Renal pelvis (tissue), 4 donors: ENCODE results near the gene PPM1D. TPM values are rescaled to one million over a fixed set of nuclear protein-coding genes. Genes with fewer than 3 reads are reported as not detected.
"Not testable (repeated sequence)": the region's sequence is repeated elsewhere in the genome, so short reads cannot be mapped to it uniquely, and the experiment has no call there.

Experiments
- DNase-seq: peaks from one replicate; pipeline ENCODE4 v3.0.0-alpha.2; 2013
- polyA plus RNA-seq, 3 donors: library from polyadenylated mRNA; unstranded; fragments of 120-200 nt; gene quantifications; one replicate each; pipeline ENCODE4 v1.2.1, GENCODE V29; 2013; ENCODE audit not compliant: insufficient read length in 3 of 3

Gene PPM1D
- polyA plus RNA-seq, 3 donors: 20.1 to 21.2 (median 20.3) TPM

DNA sequence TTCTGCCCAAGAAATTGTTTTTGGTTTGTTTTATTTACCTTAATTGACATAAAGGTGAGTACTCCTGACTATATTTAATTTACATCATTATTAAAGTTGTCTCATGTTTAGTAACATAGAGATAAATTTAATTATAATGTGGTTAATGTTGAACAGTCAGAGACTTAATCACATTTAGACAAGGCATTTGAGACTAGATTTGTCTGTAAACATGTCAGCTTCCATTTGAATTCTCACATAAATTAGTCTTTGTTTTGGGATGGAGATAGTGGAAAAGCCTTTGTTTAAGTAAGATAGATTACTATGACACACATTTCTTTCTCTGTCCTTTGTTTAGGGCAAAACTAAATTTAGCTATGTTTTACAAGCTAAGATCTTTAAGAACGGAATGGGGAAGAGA lies 59.2 kb downstream of the PPM1D start:
- no peak for DNase-seq

DNA sequence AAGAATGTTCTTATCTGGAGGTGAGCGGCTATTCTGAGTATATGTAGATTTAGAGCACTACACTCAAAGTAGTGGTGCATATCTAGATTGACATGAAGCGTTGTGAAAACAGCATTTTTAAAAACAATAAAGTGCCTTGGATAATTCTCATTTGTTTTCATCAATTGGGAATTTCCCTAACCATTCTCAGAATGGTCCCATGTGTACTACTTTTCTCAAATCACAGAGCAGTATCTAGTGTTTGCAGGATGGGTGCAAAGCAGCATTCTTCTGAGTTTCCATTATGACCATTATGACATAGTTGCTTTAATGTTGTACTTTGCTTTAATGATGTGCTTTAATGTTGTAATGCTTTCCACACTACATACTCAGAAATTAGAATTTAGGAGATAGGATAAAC lies 61.5 kb downstream of the PPM1D start:
- no peak for DNase-seq

DNA sequence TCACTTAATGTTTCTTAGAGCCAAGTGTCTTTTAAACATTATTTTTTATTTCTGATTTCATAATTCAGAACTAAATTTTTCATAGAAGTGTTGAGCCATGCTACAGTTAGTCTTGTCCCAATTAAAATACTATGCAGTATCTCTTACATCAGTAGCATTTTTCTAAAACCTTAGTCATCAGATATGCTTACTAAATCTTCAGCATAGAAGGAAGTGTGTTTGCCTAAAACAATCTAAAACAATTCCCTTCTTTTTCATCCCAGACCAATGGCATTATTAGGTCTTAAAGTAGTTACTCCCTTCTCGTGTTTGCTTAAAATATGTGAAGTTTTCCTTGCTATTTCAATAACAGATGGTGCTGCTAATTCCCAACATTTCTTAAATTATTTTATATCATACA lies 64.0 kb downstream of the PPM1D start:
- DNase-seq: no peak

DNA sequence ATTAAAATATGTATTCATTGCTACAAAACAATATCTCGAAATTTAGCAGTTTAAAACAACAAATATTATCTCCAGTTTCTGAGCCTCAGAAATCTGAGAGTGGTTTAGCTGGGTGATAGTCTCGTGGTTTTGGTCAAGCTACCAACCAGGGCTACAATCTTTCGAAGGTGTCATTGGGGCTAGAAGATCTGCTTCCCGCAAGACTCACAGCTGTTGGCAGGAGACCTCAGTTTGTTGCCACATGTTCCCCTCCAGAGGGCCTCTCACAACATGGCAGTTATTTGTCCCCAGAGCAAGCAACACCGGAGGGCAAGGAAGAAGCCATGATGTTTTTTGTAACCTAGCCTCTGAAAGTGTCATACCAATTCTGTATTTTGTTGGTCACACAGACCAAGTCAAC lies 65.6 kb downstream of the PPM1D start:
- no peak for DNase-seq

DNA sequence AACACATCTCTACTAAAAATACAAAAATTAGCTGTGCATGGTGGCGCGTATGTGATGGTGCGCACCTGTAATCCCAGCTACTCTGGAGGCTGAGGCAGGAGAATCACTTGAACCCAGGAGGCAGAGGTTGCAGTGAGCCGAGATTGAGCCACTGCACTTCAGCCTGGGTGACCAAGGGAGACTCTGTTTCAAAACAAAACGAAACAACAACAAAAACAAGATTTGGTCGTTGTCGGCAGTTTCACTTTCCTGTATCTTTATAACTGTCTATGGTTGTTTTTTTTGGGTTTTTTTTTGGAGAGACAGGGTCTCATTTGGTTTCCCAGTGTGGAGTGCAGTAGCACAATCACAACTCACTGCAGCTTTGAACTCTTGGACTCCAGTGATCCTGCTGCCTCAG lies 68.7 kb downstream of the PPM1D start:
- not testable (repeated sequence) for DNase-seq

DNA sequence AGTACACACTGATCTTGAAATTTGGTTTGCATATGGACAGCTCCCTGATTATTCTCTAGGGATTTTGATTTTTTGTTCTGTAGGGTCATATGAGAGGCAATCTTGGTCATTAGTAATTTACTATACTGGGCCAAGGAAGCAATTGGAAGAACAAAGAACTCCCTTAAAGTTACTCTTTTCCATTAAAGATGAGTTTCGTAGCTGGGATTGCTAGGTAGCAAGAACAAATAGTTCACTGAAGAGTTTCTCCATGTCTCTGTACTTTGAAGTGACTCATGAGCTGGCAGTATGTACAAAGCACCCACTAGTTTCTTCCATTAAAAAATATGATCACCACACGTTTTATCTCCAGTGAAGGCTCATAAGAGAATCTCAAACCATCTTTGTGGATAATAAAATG lies 71.5 kb downstream of the PPM1D start:
- DNase-seq: no peak

DNA sequence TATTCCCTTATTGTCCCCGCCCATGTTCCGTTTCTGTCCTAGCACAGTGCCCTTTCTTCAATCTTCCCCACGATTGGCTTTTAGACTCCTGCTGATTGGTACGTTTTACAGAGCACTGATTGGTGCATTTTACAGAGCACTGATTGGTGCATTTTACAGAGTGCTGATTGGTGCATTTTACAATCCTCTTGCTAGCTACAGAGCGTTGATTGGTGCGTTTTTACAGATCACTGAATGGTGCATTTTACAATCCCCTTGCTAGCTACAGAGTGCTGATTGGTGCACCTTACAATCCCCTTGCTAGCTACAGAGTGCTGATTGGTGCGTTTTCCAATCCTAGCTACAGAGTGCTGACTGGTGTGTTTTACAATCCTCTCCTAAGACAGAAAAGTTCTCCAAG lies 74.6 kb downstream of the PPM1D start:
- DNase-seq: not testable (repeated sequence)

DNA sequence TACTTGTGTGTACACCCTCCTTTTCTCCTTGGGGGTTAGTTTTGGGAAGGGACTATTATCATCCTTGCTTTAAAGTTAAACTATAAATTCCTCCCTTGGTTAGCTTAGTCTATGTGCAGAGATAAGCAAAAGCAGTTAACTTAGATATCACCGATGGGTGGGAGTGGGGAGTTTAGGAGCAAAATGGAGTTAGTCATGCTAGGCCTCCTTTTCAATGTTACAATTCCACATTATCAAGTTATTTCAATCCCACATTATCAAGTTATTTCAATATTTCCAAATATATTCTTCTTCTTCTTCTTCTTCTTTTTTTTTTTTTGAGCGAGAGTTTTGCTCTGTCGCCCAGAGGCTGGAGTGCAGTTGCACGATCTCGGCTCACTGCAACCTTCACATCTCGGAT lies 76.0 kb downstream of the PPM1D start:
- DNase-seq: no peak

DNA sequence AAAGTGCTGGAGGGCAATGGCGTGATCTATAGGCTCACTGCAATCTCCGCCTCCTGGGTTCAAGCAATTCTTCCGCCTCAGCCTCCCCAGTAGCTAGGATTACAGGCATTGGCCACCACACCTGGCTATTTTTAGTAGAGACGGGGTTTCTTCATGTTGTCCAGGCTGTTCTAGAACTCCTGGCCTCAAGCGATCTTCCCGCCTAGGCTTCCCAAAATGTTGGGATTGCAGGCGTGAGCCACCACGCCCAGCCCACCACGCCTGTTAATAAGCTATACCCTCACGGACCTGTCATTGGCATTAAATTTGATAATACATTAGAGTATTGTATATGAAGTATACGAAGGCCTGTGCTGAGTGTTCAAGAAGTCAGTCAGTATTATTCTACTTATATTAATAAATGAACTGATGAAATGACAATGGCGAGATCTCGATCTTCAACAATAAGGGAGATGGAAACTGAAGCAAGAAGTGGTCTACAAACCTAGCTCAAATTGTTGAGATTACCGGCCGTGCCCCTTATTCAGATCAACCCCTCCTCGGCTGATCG lies 76.8 kb downstream of the PPM1D start:
- no peak for DNase-seq

DNA sequence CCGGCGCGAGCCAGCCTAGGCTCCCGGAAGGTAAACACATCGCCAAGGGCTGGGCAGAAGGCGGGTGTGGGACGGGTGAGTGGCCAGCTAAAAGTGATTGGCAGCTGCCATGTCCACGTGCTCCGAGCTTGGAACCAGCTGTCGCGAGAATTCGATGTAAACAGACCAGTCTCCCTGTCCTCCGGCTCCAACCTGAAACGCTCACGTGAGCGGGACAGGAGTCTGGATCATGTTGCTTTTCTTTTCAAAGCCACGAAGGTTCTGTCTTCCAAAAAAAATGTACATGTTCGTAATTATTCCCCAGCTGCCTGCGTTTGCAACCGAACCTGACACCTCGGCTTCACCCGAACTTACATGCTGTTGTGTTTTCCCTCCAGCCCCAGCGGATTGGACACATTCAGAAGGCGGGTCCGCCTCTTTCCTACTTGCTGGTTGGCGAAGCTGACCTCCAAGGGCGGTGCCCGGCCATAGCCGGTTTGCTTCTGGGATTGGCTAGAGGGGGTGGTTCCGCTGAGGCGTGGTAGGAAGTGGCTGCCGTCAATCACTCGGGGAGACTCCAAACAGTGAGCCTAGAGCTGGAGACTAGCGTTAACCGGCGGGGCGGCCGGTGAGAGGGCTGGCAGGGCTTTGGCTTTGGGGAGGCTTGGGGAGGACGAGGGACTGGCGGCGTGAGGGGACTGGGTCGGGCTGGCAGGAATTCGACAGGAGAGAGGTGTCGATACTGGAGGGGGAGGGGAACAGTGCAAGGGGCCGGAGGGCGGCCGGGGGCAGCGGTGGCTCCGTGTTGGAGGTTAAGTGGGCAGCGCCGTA lies 77.5 kb downstream of the PPM1D start, which contains the start of gene BCAS3:
BCAS3 (plus strand) TSS at position 544 of the 810 bp plus-strand sequence.
- DNase-seq: peak; percentile 99

DNA sequence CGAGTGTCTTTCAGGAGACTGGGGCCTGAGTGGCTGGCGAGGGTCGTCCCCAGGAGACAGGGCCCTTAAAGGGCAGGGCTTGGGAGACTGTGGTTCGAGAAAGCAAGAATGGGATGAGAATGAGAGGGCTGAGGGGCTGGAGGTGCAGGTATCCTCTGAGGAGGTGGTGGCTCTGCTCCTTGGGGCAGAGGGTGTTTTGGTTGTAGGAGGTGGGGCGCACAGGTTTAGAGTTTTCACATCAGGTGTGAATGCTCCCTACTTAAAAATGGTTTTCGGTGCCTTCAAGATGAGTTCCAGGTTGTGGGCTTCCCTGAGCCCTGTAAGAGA lies 78.1 kb downstream of the PPM1D start:
- DNase-seq: no peak

DNA sequence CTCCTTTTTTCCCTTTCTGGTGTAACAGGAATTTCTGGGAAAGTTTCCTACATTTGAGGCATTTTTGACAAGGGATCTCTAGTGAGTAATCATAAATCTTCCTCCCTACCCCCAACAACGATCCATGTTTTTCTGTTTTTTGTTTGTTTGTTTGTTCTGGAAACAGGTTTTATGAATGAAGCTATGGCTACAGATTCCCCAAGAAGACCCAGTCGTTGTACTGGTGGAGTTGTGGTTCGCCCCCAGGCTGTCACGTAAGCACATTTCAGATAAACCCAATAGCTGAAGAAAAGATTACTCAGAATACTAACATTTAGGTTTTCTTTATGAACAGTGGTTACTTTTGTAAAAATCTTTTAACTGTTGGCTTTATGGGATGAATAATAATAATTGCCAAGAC lies 79.3 kb downstream of the PPM1D start:
- no peak for DNase-seq

DNA sequence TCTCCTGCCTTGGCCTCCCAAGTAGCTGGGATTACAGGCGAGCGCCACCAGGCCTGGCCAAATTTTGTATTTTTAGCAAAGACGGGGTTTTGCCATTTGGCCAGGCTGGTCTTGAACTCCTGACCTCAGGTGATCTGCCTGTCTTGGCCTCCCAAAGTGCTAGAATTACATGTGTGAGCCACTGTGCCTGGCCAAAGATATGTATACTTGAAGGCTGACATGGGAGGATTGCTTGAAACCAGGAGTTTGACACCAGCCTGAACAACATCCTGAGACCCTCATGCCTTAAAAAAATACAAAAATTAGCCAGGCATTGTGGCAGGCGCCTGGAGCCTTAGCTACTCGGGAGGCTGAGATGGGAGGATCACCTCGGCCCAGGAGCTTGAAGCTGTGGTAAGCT lies 80.8 kb downstream of the PPM1D start:
- DNase-seq: no peak

DNA sequence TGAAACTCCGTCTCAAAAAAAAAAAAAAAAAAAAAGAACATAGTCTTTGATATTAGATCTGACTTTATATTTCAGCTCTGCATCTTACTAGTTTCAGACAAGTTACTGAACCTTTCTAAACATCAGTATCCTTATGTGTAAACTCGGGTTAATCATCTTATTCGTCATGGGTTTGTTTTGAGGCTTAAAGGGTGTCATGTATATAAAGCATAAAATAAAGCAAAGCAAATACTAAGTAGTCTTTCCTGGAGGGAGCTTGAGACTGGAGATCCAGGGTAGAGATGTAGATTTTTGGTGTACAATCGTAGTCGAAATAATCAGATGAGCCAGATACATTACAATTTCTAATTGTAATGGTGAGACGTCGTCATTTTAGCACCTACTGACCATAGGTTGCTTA lies 85.4 kb downstream of the PPM1D start:
- DNase-seq: no peak

DNA sequence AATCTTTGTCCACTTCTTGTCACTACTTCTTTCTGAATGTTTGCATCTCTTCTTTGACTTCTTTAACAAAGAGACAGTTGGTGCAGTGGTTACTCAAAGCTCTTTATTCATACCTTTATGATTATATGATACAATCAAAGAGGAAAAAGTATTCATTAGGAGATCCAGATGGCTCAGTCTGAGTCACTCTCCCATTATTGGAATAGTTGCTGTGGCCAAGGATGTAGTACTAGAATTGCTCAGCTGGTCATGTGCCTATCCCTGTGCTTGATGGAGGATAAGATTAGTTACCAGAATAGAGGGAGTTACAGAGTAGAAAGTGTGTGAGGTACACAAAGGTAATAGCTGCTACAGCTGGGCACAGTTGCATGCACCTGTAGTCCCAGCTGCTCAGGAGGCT lies 96.0 kb downstream of the PPM1D start:
- no peak for DNase-seq

DNA sequence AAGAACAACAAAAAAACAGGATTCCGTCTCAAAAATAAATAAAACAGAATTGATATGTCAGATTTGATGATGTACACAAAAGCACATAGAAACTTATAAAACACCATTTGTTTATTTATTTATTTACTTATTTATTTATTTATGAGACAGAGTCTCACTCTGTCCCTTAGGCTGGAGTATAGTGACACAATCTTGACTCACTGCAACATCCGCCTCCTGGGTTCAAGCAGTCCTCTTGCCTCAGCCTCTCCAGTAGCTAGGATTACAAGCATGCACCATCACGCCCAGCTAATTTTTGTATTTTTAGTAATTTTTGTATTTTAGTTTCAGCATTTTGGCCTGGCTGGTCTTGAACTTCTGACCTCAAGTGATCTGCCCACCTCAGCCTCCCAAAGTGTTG lies 99.1 kb downstream of the PPM1D start:
- no peak for DNase-seq

DNA sequence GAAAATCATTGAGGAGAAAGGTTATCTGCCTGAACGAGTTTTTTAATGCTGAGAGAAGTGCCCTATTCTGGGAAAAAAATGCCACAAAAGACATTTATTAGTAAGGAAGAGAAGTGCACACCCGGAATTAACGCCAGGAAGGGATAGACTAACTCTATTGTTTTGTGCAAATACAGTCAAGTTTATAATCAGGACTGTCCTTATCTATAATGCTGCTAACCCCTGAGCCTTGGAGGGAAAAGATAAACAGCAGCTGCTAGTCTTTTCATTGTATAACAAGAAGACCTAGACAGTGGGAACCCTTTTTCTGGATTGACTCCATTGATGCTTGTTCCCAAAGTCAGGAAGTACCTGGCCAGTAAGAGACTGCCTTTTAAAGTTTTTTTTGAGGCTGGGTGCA lies 104.2 kb downstream of the PPM1D start:
- DNase-seq: no peak

DNA sequence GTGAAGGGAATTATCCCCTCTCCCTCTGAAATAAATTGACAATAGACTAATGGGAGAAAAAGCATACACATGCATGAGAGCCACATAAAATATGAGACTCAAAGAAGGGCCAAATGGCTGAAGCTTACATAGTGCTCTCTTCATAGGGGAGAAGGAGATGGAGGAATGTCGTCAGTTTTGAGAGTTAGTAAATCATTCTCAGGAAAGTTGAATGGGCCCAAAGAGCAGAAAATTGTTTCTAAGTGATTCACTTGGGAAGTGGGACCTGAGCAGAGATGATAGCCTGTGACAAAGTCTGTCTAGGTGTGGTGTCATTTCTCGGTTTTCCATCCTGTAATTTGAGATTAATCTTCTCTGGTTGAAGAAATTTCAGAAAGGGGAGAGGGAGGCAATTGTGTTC lies 112.7 kb downstream of the PPM1D start:
- no peak for DNase-seq

DNA sequence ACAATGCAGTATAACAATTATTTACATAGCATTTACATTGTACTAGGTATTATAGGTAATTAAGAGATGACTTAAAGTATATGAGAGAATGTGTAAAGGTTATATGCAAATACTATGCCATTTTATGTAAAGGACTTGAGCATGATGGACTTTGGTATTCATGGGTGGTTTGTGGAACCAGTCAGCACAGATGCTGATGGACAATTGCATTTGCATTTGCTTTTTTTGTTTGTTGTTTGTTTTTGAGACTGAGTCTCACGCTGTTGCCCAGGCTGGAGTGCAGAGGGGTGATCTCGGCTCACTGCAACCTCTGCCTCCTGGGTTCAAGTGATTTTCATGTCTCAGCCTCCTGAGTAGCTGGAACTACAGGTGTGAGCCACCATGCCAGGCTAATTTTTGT lies 113.6 kb downstream of the PPM1D start:
- no peak for DNase-seq

Other genes starting within 250 kb of the PPM1D start
- 10 to 100 TPM; 39.8 to 48.1 (median 45.7) TPM for gene USP32, start 208.1 kb upstream of the PPM1D start, polyA plus RNA-seq
- gene CHCT1, start 177.7 kb upstream of the PPM1D start, polyA plus RNA-seq: under 1 TPM in 1 of 3 donors, not detected in 2; 0.30 TPM
- gene APPBP2, start 74.0 kb upstream of the PPM1D start, polyA plus RNA-seq: 10 to 100 TPM; 45.0 to 57.4 (median 53.1) TPM
- 10 to 100 TPM; 30.1 to 34.5 (median 32.6) TPM for gene BCAS3, start 77.7 kb downstream of the PPM1D start, polyA plus RNA-seq